Measurements from ENCODE around the gene RASGEF1C.
"Not testable (repeated sequence)": the region's sequence is repeated elsewhere in the genome, so short reads cannot be mapped to it uniquely, and the experiment has no call there.

The RASGEF1C gene

DNA sequence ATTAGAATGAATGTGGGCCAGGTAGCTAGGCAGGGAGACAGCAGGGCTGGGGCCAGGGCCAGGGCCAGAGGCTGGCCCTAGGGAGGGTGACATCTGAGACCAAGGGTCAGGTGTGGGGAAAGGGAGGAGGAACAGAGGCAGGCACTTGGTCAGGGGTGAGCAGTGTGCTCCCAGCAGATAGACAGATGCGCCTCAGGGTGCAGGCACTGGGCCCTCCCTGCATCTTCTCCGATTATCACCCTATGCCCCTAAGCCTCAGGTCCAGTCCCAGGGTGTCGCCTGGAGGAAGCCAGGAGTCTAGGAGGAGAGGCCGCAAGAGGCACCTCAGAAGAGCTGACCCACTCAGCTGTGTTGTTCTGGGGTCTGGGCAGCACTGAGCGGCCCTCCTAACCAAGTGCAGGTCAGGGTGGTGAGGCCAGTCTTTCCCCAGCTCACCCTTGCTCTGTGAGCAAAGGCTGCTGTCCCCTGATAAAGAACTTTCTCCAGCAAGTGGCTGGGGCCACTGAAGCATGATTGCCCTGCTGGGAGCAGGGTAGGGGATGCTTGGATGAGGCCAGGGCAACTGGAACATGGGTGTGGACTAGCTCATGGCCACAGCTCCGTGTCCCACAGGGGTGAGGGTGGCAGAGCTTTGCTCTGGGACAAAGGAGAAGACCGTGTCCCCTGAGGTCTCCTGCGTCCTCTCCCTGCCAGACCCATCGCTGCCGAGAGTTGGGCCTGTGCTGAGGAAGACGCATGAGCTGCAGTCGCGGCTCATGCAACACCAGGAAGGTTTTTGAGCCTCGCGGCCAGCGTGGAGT lies 2.1 kb upstream of the RASGEF1C start:
- Histone ChIP-seq H4K20me1 (ENCODE audit: insufficient read depth, low read length, poor library complexity, severe bottlenecking) (no peaks in the 10 kb centered on the region), H3K27me3 (ENCODE audit: insufficient read depth, low read length, poor library complexity, severe bottlenecking) (no peaks in the 10 kb centered on the region), H3K4me1 (ENCODE audit: insufficient read depth, low read length, poor library complexity, severe bottlenecking) (no peaks in the 10 kb centered on the region), H3K9me3 (ENCODE audit: insufficient read depth, low read depth, low read length) (no peaks in the 10 kb centered on the region), H2AFZ (ENCODE audit: low read length) (no peak overlapping the region), H3K79me2 (ENCODE audit: insufficient read depth, low read length) (no peaks in the 10 kb centered on the region), H3F3A (ENCODE audit: low read depth) (no peaks in the 10 kb centered on the region), H3K36me3 (ENCODE audit: insufficient read depth, low read length) (no peaks in the 10 kb centered on the region), H3K9me2 (replicated peaks; ENCODE audit: low read depth, low read length) (no peaks in the 10 kb centered on the region), H3K4me2 (ENCODE audit: low read depth, low read length, poor library complexity, severe bottlenecking) (no peak overlapping the region), H3K4me3 (ENCODE audit: low read length, poor library complexity, severe bottlenecking) (no peak overlapping the region), H3K9ac (ENCODE audit: low read depth, low read length, poor library complexity, severe bottlenecking) (no peak overlapping the region)
- TF ChIP-seq EZH2phosphoT487 (IDR thresholded peaks at IDR 0.05; ENCODE audit: borderline replicate concordance): no peak
- TF ChIP-seq, protein P1, sequence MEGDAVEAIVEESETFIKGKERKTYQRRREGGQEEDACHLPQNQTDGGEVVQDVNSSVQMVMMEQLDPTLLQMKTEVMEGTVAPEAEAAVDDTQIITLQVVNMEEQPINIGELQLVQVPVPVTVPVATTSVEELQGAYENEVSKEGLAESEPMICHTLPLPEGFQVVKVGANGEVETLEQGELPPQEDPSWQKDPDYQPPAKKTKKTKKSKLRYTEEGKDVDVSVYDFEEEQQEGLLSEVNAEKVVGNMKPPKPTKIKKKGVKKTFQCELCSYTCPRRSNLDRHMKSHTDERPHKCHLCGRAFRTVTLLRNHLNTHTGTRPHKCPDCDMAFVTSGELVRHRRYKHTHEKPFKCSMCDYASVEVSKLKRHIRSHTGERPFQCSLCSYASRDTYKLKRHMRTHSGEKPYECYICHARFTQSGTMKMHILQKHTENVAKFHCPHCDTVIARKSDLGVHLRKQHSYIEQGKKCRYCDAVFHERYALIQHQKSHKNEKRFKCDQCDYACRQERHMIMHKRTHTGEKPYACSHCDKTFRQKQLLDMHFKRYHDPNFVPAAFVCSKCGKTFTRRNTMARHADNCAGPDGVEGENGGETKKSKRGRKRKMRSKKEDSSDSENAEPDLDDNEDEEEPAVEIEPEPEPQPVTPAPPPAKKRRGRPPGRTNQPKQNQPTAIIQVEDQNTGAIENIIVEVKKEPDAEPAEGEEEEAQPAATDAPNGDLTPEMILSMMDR (conservative IDR thresholded peaks at IDR 0.05; ENCODE audit: low read length): no peak

DNA sequence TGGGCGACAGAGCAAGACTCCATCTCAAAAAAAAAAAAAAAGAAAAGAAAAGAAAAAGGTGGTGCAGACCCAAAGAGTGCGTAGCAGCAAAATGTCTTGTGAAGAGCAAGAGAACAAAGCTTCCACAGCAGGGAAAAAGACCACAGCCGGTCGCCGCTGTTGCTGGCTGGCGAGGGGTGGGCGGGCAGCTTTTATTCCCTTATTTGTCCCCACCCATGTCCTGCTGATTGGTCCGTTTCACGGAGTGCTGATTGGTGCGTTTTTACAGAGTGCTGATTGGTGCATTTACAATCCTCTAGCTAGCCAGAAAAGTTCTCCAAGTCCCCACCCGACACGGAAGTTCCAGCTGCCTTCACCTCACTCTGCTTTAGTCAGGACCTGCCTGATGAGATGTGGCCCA lies 1.1 kb upstream of the RASGEF1C start:
- not testable (repeated sequence) for H3K9me3 ChIP-seq (ENCODE audit: insufficient read depth, low read depth, low read length); H3F3A ChIP-seq (ENCODE audit: low read depth); H3K4me3 ChIP-seq (ENCODE audit: low read length, poor library complexity, severe bottlenecking); H3K9ac ChIP-seq (ENCODE audit: low read depth, low read length, poor library complexity, severe bottlenecking); H4K20me1 ChIP-seq (ENCODE audit: insufficient read depth, low read length, poor library complexity, severe bottlenecking); H2AFZ ChIP-seq (ENCODE audit: low read length); H3K27me3 ChIP-seq (ENCODE audit: insufficient read depth, low read length, poor library complexity, severe bottlenecking); H3K79me2 ChIP-seq (ENCODE audit: insufficient read depth, low read length); H3K4me2 ChIP-seq (ENCODE audit: low read depth, low read length, poor library complexity, severe bottlenecking); H3K36me3 ChIP-seq (ENCODE audit: insufficient read depth, low read length); H3K9me2 ChIP-seq (replicated peaks; ENCODE audit: low read depth, low read length); H3K4me1 ChIP-seq (ENCODE audit: insufficient read depth, low read length, poor library complexity, severe bottlenecking)

DNA sequence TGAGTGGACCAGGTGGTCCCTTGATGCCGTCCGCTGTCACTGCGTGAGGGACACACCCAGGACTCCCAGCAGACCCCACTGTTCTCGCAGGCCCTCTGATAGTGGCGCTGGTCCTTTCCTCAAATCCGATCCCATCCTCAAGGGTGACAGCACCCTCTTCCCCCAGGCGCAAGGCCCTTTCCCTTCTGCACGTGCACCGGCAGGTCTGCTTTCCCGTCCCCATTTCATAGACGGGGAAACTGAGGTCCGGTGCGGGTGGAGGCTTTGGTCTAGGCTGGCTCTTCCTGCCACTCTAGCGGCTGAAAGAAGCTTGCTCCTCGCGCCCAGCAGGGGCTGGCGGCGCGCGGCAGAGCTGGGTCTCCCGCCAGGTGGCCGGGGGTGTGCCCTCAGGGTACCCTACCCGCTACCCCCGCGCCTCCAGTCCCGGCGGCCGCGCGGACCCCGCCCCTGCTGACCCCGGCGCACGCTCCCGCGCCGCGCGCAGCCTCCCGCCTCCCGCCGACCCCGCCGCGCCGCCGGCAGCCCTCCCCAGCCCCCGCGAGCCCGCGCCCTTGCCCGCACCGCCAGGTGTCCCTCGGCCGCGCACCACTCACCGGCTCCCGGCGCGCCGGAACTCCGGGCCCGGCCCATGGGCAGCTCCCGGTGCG lies 453 bp downstream of the RASGEF1C start:
- H3K9me3 ChIP-seq (ENCODE audit: insufficient read depth, low read depth, low read length): no peaks in the 10 kb centered on the region
- no peaks in the 10 kb centered on the region for H3K9me2 ChIP-seq (replicated peaks; ENCODE audit: low read depth, low read length)
- peak overlapping the region; percentile 48 for H3K4me2 ChIP-seq (ENCODE audit: low read depth, low read length, poor library complexity, severe bottlenecking)
- H3F3A ChIP-seq (ENCODE audit: low read depth): no peaks in the 10 kb centered on the region
- no peaks in the 10 kb centered on the region for H3K4me1 ChIP-seq (ENCODE audit: insufficient read depth, low read length, poor library complexity, severe bottlenecking)
- no peaks in the 10 kb centered on the region for H3K36me3 ChIP-seq (ENCODE audit: insufficient read depth, low read length)
- H3K9ac ChIP-seq (ENCODE audit: low read depth, low read length, poor library complexity, severe bottlenecking): no peak overlapping the region
- peak overlapping the region; percentile 51 for H3K4me3 ChIP-seq (ENCODE audit: low read length, poor library complexity, severe bottlenecking)
- H3K79me2 ChIP-seq (ENCODE audit: insufficient read depth, low read length): no peaks in the 10 kb centered on the region
- no peak overlapping the region for H2AFZ ChIP-seq (ENCODE audit: low read length)
- H4K20me1 ChIP-seq (ENCODE audit: insufficient read depth, low read length, poor library complexity, severe bottlenecking): no peaks in the 10 kb centered on the region
- H3K27me3 ChIP-seq (ENCODE audit: insufficient read depth, low read length, poor library complexity, severe bottlenecking): no peaks in the 10 kb centered on the region
- TF ChIP-seq, protein P1 (conservative IDR thresholded peaks at IDR 0.05; ENCODE audit: low read length): no peak
- TF ChIP-seq EZH2phosphoT487 (IDR thresholded peaks at IDR 0.05; ENCODE audit: borderline replicate concordance): no peak
